NCI-H460 (cell line): ENCODE data around the gene SLC39A2. TPM values are rescaled to one million over a fixed set of nuclear protein-coding genes. Genes with fewer than 3 reads are reported as not detected.
"Not testable (repeated sequence)": the region's sequence is repeated elsewhere in the genome, so short reads cannot be mapped to it uniquely, and the experiment has no call there.

Experiments used
- DNase-seq: peaks from one replicate; pipeline ENCODE4 v3.0.0-alpha.2; 2016; ENCODE audit warnings: low read depth; ENCODE audit errors: extremely low read depth
- total RNA-seq: library from RNA; depleted of rRNA; stranded (reverse); fragments of >200 nt; shearing (Covaris generic); gene quantifications from 2 replicates; pipeline ENCODE4 v1.2.3, GENCODE V29; 2014

The SLC39A2 gene
- total RNA-seq, 1 experiment from 2014 or later, result not detected

DNA sequence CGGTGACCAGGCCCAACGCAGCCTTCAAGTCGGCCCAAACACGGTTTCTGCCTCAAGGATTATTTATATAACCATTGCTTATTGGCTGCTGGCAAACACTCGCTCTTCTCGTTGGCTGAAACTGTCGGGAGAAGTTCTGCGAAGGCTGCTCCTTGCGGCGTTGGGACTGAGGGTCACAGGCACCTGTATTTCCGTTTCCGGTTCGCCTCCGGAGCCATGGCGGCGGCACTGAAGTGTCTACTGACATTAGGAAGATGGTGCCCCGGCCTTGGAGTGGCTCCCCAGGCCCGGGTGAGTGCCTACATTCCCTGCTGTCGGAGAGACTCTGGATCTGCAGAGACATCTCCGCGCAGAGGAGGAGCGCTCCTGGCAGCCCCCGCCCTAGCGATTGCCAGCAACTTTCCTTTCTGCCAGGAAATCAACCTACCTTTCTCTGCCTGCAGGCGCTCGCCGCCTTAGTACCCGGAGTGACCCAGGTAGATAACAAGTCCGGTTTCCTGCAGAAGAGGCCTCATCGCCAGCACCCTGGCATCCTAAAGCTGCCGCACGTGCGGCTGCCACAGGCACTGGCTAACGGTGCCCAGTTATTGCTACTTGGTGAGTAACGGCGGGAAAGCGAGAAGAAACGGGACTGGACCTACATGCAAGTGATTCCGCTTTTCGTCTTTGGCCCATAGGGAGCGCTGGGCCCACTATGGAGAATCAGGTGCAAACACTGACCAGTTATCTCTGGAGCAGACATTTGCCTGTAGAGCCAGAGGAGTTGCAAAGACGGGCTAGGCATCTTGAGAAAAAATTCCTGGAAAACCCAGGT lies 9.1 kb upstream of the SLC39A2 start, which contains the start of gene METTL17:
TSS of gene METTL17 (plus strand) at position 194 of the 814 bp plus-strand sequence. CDS start at position 217, 23 bp downstream.
- peak; percentile 95 for DNase-seq

DNA sequence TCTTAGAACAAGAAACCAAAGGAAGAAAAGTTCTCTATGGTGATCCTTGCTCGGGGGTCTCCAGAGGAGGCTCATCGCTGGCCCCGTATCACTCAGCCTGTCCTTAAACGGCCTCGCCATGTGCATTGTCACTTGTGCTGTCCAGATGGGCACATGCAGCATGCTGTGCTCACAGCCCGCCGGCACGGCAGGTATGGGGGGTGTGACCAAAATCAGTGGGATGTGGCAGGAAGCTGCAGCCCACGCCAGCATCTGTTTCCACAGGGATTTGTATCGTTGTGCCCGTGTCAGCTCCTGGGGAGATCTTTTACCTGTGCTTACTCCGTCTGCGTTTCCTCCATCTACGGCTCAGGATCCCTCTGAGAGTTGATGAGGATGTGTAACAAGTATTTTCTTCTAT lies 2.6 kb upstream of the SLC39A2 start:
- DNase-seq, result no peak

DNA sequence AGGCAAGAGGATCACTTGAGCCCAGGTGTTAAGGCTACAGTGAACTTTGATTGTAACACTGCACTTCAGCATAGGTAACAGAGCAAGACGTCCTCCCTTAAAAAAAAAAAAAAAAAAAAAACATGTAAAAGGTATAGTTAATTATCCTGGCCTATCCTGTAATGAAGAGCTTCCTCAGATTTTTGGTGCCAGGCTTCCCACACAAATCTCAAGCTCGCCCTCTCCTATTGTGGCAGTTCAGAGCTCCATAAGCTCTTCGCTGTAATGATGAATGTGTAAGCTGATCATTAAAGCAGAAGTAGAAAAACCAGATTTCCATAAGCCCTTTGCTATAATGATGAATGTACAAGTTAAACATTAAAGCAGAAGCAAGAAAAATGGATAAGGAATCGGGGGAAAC lies 2.0 kb upstream of the SLC39A2 start:
- no peak for DNase-seq

DNA sequence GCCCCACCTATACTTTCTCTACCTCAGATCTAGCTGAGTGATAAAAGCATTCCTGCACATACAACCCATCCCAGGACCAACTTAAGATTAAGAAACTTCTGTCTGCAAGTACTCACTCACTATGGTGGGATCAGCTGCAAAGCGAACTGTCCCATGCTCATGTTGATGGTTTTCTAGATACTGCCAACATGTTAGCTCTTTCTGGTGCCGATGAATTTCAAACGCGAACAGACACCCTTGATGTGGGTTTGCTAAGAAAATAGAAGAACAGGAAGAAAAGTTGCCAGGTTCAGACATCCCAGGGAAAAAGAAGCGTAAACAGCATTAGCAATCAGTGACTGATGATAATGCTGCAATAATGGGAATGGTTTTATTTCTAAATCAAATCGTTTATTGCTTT lies 1.5 kb upstream of the SLC39A2 start:
- no peak for DNase-seq

DNA sequence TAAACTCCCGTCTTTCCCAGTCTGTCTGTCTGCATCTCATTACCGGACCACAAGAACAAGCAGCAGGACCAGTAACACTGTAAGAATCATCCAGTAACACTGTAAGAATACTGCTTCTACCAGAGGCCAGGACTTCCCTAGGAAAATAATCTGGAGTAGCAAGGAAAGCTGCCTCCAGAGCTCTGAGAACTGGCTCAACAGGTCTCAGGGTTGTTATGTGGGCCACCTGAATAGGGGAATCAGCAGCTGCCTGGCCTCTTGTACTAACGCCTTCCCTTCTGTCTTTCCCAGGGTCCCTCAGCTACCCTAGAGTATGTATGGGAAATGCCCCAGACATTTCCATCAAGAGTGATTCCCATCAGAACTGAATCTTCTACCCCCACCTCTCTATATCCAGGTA lies 954 bp upstream of the SLC39A2 start:
- no peak for DNase-seq

DNA sequence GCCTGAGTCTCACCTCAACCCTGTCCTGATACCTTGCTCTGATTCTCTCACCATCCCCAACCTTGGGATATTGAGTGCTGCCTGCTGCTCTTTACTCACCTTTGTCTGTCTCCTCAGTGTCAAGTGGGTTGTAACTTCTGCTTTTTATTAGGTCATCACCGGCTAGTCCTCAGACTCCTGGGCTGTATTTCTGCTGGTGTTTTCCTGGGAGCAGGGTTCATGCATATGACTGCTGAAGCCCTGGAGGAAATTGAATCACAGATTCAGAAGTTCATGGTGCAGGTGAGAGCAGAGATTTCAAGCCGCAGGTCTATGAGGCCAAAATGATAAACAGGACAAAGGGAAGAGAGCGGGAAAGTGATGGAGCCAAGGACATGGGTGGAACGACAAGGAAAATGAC lies 498 bp downstream of the SLC39A2 start:
- DNase-seq, result no peak

DNA sequence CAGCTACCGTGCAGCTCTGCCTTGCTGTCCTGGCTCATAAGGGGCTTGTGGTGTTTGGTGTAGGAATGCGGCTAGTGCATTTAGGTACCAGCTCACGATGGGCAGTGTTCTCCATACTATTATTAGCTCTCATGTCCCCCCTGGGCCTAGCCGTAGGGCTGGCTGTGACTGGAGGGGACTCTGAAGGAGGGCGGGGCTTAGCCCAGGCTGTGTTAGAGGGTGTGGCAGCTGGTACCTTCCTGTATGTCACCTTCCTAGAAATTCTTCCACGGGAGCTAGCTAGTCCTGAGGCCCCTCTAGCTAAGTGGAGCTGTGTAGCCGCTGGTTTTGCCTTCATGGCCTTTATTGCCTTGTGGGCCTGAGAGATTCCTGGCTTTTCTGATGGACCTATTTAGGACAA lies 2.1 kb downstream of the SLC39A2 start:
- no peak for DNase-seq

DNA sequence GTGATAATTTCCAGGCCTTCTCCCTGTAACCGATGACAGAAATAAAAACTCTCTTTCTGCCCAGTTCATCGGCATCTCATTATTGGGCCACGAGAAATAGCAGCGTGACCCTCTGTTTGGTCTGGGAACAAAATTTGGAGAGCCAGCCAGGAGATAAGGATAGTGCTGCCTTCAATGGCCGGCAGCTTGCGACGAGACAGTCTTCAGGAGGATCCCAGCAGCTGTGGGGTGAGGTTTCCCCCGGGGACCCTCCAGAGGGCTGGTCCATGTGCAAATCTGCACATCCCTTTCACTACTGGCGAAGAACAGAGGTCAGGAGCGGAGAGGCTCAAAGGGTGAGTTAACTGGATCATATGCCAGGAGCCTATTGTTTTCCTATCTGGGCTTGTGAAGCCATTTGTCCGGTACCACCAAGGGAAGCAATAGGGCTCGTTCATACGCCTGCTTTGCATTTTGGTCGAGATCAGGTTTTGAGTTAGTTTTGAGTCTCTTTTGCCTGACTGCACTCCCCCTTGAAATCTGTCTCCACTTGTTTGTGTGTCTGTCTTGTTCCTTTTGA lies 4.8 kb downstream of the SLC39A2 start:
- DNase-seq, result no peak

DNA sequence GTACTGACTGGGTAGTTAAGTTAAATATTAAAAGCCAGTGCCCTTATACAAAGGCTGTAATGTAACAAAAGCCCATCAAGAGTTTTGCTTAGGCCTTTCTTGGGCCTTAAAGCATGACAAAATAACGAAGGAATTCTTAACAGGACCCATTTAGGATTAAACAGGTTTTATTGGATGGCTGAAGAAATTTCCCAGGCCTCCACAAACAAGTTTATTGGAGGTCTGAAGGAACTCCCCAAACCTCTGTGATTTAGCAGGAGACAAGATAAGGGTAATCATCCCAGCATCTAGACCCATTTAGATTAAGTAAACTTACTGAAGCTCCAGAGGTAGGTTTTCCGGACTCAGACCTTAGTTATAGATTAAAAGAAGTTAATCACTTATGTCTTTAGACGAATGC lies 10.6 kb downstream of the SLC39A2 start:
- DNase-seq, result not testable (repeated sequence)

DNA sequence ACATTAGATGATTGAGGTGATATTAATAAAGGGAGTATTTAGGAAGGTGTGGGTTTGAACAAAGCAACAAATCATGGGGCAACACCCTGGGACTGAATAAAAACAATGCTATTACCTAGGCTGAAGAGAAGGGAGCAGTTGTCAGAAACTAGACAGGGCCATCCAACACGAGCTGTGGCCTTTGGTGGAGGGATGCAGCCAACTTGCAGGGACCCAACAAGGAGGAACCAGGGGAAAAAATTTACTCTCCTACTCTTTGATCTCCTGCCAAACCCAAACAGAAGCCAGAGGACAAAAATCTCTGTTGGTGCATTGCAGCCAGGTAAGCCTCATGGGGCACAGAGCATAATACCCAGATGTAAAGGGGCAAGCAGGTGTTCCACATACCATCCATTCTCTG lies 12.0 kb downstream of the SLC39A2 start:
- DNase-seq, result no peak

DNA sequence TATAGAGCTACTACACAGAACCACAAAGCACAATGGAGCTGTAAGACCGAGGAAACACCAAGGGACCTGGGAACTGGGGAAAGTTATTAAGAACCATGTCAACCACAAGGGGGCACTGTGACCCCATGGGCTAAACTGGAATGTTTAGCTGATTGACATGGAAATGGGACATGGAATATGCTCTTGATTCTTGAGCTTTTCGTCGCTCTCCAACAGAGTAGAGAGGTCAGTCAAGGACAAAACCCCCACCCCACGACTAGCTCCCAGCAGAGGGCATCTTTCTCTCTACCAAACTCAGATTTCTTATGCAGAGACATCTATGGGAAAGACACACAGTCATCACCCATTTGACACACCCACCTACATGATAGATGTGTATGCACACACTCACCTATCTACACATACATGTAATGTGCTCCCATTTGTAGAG lies 15.7 kb downstream of the SLC39A2 start:
- DNase-seq, result peak; percentile 87

DNA sequence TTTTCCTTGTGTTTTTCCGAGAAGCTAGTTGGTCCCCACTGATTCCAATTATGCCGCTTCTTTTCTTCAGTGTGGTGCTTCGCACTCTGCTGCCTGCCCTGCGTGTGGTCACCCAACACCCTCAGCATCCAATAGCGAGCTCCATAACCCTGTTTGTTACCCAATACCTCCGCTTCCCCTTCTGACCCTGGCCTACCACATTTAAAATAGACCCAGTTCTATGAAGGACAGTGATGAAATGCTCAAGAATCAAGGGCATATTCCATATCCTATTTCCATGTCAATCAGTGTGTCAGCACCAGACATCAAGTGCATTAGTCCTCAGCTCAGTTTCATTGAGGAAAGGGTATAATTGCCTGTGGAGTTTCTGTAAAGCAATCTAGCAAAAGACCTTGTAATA lies 16.2 kb downstream of the SLC39A2 start:
- DNase-seq, result no peak

DNA sequence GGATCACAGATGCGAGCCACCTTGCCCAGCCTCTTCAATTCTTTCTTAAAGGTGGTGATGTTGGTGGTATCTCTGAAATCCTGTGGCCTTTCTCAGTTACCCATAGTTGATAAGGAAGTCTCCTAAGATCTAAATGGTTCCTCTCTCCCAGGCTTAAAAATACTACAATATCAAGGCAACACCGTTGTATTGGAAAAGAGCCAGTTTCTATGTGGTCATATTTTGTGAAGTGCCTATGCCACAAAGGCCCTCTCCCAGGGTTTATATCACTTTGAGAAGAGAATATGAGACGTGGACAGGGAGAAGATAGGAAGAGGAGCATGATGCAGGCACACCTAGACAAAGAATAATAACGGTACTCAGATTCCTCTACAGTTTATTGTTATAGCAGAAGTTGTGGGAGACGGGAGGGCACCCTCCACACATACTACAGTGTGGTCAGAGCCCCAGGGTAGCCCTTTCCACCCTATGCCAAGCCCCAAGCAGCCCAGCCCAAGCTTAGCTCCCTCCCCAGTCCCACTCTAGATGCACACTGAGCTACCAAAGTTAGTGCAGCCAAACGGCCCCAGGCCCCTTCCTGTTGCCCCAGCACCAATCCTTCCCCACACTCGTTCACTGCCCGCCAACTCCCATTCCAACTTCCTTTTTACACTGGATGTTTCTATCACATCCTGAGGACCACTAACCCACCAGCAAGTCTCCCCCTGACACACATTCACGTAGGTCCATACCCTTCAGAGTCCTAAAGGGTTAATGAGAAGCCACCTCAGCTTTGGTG lies 17.5 kb downstream of the SLC39A2 start:
- DNase-seq, result no peak

DNA sequence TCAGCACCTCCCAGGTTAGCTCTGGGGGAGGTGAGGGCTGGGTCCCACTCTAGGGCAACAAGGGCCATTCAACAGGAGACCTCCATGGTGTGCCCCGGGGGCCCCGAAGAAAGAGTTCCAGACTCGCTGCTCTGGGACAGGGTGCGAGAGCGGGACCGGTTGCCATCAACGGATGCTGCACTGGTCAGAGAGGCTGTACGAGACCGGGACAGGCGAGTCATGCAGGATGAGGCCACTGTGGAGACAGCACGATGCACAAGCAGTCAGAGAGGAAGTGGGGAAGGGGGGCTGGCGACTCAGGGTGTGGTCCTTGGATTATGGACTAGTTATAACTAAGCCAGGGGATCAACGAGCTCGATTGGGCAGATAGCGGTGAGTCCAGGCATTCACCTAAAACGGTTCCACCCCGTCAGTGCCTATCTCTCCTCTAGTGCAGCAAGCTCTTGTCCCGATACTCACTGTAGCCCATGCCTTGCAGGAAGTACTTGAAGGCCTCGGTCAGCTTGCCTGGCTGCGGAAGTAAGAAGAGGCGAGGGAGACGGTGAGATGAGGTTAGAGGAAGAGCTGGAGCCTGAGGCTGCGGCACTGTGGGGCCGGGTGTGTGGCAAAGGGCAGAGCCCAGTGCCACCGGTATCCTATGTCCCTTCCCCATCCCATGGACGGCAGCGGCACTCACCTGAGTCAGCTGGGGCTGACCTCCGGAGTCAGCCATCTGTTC lies 18.6 kb downstream of the SLC39A2 start:
- no peak for DNase-seq

DNA sequence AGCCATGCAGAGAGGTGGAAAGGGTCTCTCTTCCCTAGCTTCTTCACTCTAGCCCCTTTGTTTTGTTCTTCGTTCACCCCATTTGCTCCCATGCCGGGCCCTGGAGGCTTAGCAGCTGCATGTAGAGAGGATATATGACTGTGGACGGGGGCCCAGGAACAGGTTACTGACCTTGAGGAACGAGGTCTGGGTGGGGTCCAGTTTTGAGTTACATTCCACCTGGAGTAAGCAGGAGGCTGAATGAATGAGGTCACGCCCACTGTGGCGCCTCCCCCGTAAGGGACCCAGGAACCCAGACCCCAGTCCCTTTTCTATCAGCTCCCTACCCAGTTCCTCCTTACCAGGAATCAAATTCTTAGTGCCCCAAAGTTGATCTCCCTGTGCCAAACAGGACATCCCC lies 19.2 kb downstream of the SLC39A2 start:
- DNase-seq, result no peak

DNA sequence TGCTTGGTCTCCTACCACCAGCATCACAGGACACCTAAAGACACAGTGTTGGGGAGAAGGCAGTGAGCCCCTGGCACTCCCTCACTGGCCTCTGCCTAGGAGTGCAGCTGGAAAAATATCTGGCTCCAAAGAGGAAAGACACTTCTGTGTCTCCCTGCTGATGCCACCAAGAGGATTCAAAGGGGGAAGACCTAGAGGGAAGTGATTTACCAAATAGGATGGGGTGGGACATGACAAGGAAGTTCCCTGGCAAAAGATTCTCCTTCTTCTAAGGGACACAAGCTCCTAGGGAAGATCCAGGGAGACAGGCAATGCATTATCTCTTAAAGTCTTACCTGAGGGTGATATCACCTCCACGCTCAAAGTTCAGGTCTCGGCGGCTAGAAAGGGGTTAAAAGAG lies 19.7 kb downstream of the SLC39A2 start:
- no peak for DNase-seq

DNA sequence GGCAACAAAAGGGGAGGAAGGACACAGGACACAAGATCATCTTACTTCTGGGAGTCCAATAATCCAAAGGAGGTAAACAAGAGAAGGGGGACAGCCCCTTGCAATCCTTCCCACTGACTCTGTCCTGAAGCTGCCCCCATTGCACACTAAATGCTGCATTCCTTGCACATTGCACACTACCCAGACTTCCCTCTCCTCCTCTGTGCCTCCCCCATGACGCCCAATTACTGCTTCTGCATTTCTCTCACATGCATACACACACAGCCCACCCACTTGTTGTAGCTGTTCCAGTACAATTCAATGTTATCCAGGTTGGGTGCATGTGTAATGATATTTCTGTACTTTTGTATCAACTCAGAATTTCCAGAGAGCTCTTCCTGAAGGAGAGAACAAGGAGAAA lies 20.3 kb downstream of the SLC39A2 start:
- no peak for DNase-seq

DNA sequence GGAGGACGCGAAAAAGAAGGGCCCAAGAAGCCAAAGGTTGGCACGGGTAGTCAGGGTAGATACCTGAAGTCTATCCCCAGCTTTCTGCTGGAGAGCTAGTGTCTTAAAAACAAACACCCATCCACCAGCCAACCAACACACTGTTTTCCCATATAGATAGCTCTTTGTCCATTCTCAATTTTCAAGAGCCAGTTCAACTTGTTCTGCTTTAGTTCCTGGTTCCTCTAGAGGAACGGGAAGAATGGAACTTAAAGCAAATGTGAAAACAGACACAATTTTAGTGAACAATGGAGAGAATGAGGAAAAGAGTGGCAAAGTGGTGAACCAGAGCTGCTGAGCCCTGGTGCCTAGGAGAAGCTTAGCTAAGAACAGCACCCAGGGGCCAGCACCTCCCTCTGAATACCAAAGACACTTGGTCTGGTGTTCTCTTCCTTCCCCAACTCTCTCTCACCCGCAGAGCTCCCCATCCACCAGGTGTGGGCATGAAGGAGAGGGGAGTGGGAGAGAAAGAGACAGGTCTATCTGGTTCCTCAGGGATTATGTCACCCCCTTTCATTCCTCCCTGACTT lies 22.0 kb downstream of the SLC39A2 start:
- no peak for DNase-seq

DNA sequence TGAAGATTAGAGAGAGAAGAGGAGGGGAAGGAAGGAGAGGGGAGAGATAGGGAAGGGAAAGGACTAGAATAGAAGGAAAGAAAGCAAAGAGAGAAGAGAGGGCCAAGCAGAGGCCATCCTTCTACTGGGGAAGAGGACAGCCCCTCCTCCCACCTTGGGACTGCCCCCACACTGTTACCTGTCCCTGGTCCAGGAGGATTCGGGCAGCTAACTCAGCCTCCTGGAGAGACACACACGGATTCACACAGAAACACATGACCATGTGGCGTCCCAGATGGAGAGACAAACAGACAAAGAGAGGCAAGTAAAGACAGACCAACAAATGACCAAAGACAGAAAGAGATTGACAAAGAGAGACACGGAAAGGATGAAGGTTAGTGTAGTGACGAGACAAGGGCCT lies 23.6 kb downstream of the SLC39A2 start:
- DNase-seq, result no peak

DNA sequence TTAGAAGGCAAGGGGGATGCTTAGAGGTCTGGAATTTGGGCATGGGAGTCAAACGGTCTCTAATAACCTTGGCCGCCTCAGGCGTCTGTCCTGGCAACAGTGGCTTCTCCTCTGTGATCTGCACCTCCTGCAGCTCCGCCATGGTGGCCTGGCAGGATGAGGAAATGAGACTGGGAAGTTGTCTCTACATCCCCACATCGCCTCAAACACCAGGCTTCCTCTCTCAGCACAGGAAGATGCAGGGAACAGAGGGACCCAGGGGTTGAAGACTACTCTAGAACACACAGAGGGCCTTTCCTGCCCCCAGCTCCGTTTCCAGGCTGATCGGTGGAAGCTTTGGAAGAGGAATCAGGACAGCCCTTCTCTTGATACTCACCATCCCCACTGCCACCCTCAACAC lies 24.1 kb downstream of the SLC39A2 start:
- no peak for DNase-seq
